Calu3 (cell line): ENCODE data around the gene KIZ. TPM values are rescaled to one million over a fixed set of nuclear protein-coding genes. Genes with fewer than 3 reads are reported as not detected.

Experiments
- BruUV-seq: library from RNA; stranded (reverse); fragments of 400-500 nt; replicated peaks from 2 replicates; lab custom pipeline; 2021; lab: Mats Ljungman, UMichigan
- CTCF ChIA-PET: fragments of 300-600 bp; sonication (Branson Sonifier 250); formaldehyde crosslinking; loops from one replicate; lab custom pipeline; 2022; ENCODE audit warnings: antibody characterized with exemption; lab: Charles Lee
- DNase-seq: peaks from one replicate; pipeline ENCODE4 v3.0.0; 2022
- H3K27ac Mint-ChIP-seq: one replicate; pipeline ENCODE4 v1.8.0; 2022; ENCODE audit warnings: mixed read lengths; ENCODE audit not compliant: unreplicated experiment
- H3K27me3 Mint-ChIP-seq: one replicate; pipeline ENCODE4 v1.8.0; 2022; ENCODE audit warnings: mixed read lengths; ENCODE audit not compliant: unreplicated experiment
- H3K36me3 Mint-ChIP-seq: one replicate; pipeline ENCODE4 v1.8.0; 2022; ENCODE audit warnings: mild to moderate bottlenecking, moderate library complexity, mixed read lengths; ENCODE audit not compliant: insufficient read depth, unreplicated experiment
- H3K4me1 Mint-ChIP-seq: one replicate; pipeline ENCODE4 v1.8.0; 2022; ENCODE audit warnings: mild to moderate bottlenecking, low read depth, mixed read lengths; ENCODE audit not compliant: unreplicated experiment
- H3K4me3 Mint-ChIP-seq: one replicate; pipeline ENCODE4 v1.8.0; 2022; ENCODE audit warnings: mild to moderate bottlenecking, low read depth, moderate library complexity, mixed read lengths; ENCODE audit not compliant: unreplicated experiment
- H3K9me3 Mint-ChIP-seq: one replicate; pipeline ENCODE4 v1.8.0; 2022; ENCODE audit warnings: low read depth, mixed read lengths; ENCODE audit not compliant: unreplicated experiment
- CTCF ChIP-seq: fragments of 200-600 bp; IDR thresholded peaks from one replicate; pipeline ENCODE4 v1.8.0; 2022; ENCODE audit warnings: antibody characterized with exemption; ENCODE audit not compliant: unreplicated experiment
- intact Hi-C: fragments of 100-400 bp; cut with micrococcal nuclease; formaldehyde crosslinking; loops from one replicate; pipeline ENCODE4 v1.10.0; 2022; ENCODE audit not compliant: unreplicated experiment
- total RNA-seq: library from RNA; stranded (reverse); gene quantifications from 2 replicates; pipeline ENCODE4 v1.2.3, GENCODE V29; 2022

The KIZ gene
- total RNA-seq, 1 experiment from 2014 or later, result 3.3 TPM

- no peaks in the 10 kb centered on the region for H3K9me3 Mint-ChIP-seq
- no peaks in the 10 kb centered on the region for H3K36me3 Mint-ChIP-seq
- intact Hi-C loops, result no loop called here
- DNase-seq, result no peak
- H3K4me3 Mint-ChIP-seq, result no peak overlapping the region
- TF ChIP-seq CTCF, result no peak
- no peaks in the 10 kb centered on the region for H3K4me1 Mint-ChIP-seq
- H3K27me3 Mint-ChIP-seq, result no peaks in the 10 kb centered on the region
- BruUV-seq, result no TSS peak
- no peak overlapping the region for H3K27ac Mint-ChIP-seq
- CTCF ChIA-PET, result interaction anchor here (0.6 to 1.8 kb wide), 2 partner anchors 77 to 270 kb away, joined by 5 to 8 read pairs; no protein-coding TSS in a partner anchor
Observed at GRCh38 chr20:21234806-21235483, 109.1 kb downstream of the KIZ start.

DNA sequence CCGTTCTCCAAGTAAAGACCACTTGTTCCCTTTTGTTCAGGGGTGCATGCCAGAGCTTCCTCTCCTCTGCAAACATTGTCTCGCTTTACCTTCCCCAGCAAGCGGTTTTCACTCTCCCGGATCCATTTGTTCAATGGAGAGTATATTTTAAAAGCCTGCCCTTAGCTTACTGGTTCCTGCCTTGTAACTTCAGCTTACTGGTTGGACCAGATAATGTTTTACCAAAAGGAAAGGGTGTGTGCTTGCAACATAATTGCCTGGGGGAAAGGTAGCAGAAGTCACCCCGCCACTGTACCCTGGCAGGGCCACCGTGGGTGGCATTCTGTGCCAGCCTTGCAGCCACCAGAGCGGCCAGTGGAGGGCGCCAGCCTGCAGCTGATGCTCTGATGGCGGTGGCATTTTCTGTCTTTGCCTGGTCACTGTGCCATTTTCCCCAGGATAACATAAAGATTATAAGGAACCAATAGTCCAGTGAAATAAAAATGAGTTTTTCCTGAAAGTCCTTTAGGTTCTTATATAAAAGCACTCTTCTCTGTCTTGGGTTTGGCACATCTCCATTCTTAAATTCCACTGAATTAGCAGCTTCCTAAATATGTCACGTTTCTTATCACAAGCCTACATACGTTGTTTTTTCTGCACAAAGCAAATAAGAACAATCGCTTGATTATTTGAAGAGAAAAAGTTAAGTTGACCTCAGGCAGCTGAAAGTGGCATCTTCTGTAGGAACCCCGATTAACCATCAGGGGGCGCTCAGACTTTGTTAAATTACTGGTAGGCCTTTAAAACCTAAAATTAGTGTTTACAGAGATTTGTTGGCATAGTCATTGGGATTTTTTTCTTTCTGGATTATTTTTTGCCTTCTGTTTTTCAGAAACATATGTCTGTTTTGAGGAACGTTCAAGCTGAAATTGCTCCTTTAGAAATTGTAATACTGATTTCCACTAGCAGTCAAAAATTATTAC is 109.9 kb downstream of the KIZ start:
- no peaks in the 10 kb centered on the region for H3K36me3 Mint-ChIP-seq
- H3K27me3 Mint-ChIP-seq, result no peaks in the 10 kb centered on the region
- BruUV-seq, result no TSS peak
- no peak for TF ChIP-seq CTCF
- intact Hi-C loops, result loop anchor here (1.0 kb wide), 1 partner anchor 270 kb away; no protein-coding TSS in a partner anchor
- H3K9me3 Mint-ChIP-seq, result no peaks in the 10 kb centered on the region
- CTCF ChIA-PET, result interaction anchor here (0.6 to 1.8 kb wide), 2 partner anchors 76 to 269 kb away, joined by 5 to 8 read pairs; no protein-coding TSS in a partner anchor
- no peak overlapping the region for H3K27ac Mint-ChIP-seq
- no peaks in the 10 kb centered on the region for H3K4me1 Mint-ChIP-seq
- DNase-seq, result peak; percentile 38
- no peak overlapping the region for H3K4me3 Mint-ChIP-seq

GRCh38 chr20:21237956-21238799 is 112.3 kb downstream of the KIZ start:
- Mint-ChIP-seq H3K4me1 (no peaks in the 10 kb centered on the region), H3K9me3 (no peaks in the 10 kb centered on the region), H3K27ac (no peak overlapping the region), H3K27me3 (no peaks in the 10 kb centered on the region), H3K36me3 (no peaks in the 10 kb centered on the region), H3K4me3 (no peak overlapping the region)
- CTCF ChIA-PET, result no interaction called here
- TF ChIP-seq CTCF, result no peak
- BruUV-seq, result no TSS peak
- intact Hi-C loops, result no loop called here
- DNase-seq, result no peak
